Karpas-422 (cell line): ENCODE measurements around the gene HIPK2. TPM values are rescaled to one million over a fixed set of nuclear protein-coding genes. Genes with fewer than 3 reads are reported as not detected.

ENCODE experiments used
- DNase-seq: peaks from one replicate; pipeline ENCODE4 v3.0.0-alpha.2; 2015
- H2AFZ ChIP-seq: fragments of 200-600 bp; sonication (generic); 2 replicates; pipeline ENCODE4 v1.6.1; 2014; ENCODE audit warnings: antibody characterized with exemption, low read length, mixed read lengths
- H3K27ac ChIP-seq: fragments of 200-600 bp; sonication (generic); 2 replicates; pipeline ENCODE4 v1.5.1; 2014; ENCODE audit warnings: mild to moderate bottlenecking, low read length, moderate library complexity
- H3K27me3 ChIP-seq: fragments of 200-600 bp; sonication (generic); 2 replicates; pipeline ENCODE4 v1.6.1; 2014; ENCODE audit warnings: low read length, mixed read lengths
- H3K36me3 ChIP-seq: fragments of 200-600 bp; sonication (generic); 2 replicates; pipeline ENCODE4 v1.6.1; 2014; ENCODE audit warnings: low read length, mixed read lengths; ENCODE audit not compliant: insufficient read depth
- H3K4me1 ChIP-seq: fragments of 200-600 bp; sonication (generic); 2 replicates; pipeline ENCODE4 v1.6.1; 2014; ENCODE audit warnings: mild to moderate bottlenecking, low read length, mixed read lengths
- H3K4me2 ChIP-seq: fragments of 200-600 bp; sonication (generic); 2 replicates; pipeline ENCODE4 v1.6.1; 2014; ENCODE audit warnings: low read length, low read depth, mild to moderate bottlenecking; ENCODE audit not compliant: poor library complexity, severe bottlenecking
- H3K4me3 ChIP-seq: fragments of 200-600 bp; sonication (generic); 2 replicates; pipeline ENCODE4 v1.5.1; 2014; ENCODE audit warnings: mild to moderate bottlenecking, antibody characterized with exemption, low read length, mixed read lengths
- H3K79me2 ChIP-seq: fragments of 200-600 bp; sonication (generic); 2 replicates; pipeline ENCODE4 v1.6.1; 2014; ENCODE audit warnings: mild to moderate bottlenecking, low read length, mixed read lengths
- H3K9ac ChIP-seq: fragments of 200-600 bp; sonication (generic); 2 replicates; pipeline ENCODE4 v1.6.0; 2014; ENCODE audit warnings: low read length
- H3K9me2 ChIP-seq: fragments of 200-600 bp; sonication (generic), shearing (Covaris generic); replicated peaks from 2 replicates; pipeline ENCODE4 v1.6.0; 2014; ENCODE audit warnings: mild to moderate bottlenecking, low read length, moderate library complexity; ENCODE audit not compliant: insufficient read depth
- H3K9me3 ChIP-seq: fragments of 300-700, 200-600 bp; sonication (generic); 2 replicates; pipeline ENCODE4 v1.6.1; 2014; ENCODE audit warnings: low read length, mixed read lengths
- H4K20me1 ChIP-seq: fragments of 200-600 bp; sonication (generic); 2 replicates; pipeline ENCODE4 v1.6.1; 2014; ENCODE audit warnings: mild to moderate bottlenecking, antibody characterized with exemption, low read length, low read depth; ENCODE audit not compliant: insufficient read depth
- total RNA-seq: library from RNA; depleted of rRNA; stranded (reverse); fragments of >200 nt; shearing (Covaris generic); gene quantifications from 2 replicates; pipeline ENCODE4 v1.2.3, GENCODE V29; 2014; ENCODE audit warnings: low replicate concordance

HIPK2 gene
- total RNA-seq, 1 experiment from 2014 or later: not detected

- Histone ChIP-seq H3K4me3 (no peak overlapping the region), H3K27ac (no peak overlapping the region), H3K79me2 (no peaks in the 10 kb centered on the region), H3K9me3 (no peaks in the 10 kb centered on the region), H3K9ac (no peak overlapping the region), H3K36me3 (no peaks in the 10 kb centered on the region), H3K4me1 (no peaks in the 10 kb centered on the region), H2AFZ (no peak overlapping the region), H4K20me1 (no peaks in the 10 kb centered on the region), H3K27me3 (no peaks in the 10 kb centered on the region), H3K9me2 (no peaks in the 10 kb centered on the region), H3K4me2 (no peak overlapping the region)
- no peak for DNase-seq
Measured at GRCh38 chr7:139720186-139720585, 57.6 kb downstream of the HIPK2 start.

GRCh38 chr7:139718859-139719258 is 58.9 kb downstream of the HIPK2 start:
- Histone ChIP-seq H3K36me3 (no peaks in the 10 kb centered on the region), H3K9ac (no peak overlapping the region), H3K27me3 (no peaks in the 10 kb centered on the region), H3K9me3 (no peaks in the 10 kb centered on the region), H3K27ac (no peak overlapping the region), H3K79me2 (no peaks in the 10 kb centered on the region), H3K4me2 (no peak overlapping the region), H3K9me2 (no peaks in the 10 kb centered on the region), H3K4me1 (peaks cover 6% of the 10 kb centered on the region; the same call in 1 of the 2 replicates), H4K20me1 (no peaks in the 10 kb centered on the region), H3K4me3 (no peak overlapping the region), H2AFZ (no peak overlapping the region)
- no peak for DNase-seq

GRCh38 chr7:139718141-139718540 is 59.7 kb downstream of the HIPK2 start:
- Histone ChIP-seq H3K9ac (no peak overlapping the region), H3K4me2 (no peak overlapping the region), H3K27me3 (no peaks in the 10 kb centered on the region), H3K79me2 (no peaks in the 10 kb centered on the region), H3K4me1 (peaks cover 6% of the 10 kb centered on the region; the same call in 1 of the 2 replicates), H3K36me3 (no peaks in the 10 kb centered on the region), H3K27ac (no peak overlapping the region), H2AFZ (no peak overlapping the region), H3K4me3 (no peak overlapping the region), H4K20me1 (no peaks in the 10 kb centered on the region), H3K9me2 (no peaks in the 10 kb centered on the region), H3K9me3 (no peaks in the 10 kb centered on the region)
- DNase-seq: no peak

DNA sequence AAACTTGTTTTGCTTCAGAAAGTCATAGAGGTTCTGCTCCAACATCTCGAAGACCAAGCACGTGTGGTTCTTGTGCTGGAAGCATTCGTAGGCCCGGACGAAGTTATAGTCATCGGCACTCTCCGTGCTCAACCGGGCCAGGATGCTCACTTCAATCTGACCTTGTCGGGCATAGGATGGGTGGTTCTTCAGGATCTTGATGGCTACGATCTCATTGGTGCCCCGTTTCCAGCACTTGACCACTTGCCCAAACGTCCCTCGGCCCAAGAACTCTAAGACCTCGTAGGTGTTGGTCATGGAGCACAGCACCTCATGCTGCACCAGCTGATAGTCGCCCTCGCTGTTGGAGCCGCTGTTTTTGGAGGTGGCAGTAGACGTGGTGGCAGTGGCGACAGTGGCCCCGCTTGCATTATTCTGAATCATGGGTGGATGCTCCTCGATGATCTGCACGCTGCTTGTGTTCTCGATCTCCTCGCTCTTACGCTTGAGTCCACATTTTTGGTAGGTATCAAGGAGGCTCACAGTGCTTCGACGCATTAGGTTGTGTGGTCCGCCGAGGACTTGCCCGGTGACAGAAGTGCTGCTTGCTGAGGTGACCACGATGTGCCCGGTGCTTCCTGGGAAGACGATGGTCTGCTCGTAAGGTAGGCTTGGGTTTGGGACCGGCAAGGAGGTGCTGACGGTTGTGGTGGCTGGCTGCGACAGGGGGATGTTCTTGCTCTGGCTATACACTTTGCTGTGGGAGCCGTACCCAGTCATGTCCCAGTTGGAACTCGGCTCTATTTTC is 61.4 kb downstream of the HIPK2 start:
- Histone ChIP-seq H3K79me2 (no peaks in the 10 kb centered on the region), H3K27ac (no peak overlapping the region), H3K36me3 (no peaks in the 10 kb centered on the region)

DNA sequence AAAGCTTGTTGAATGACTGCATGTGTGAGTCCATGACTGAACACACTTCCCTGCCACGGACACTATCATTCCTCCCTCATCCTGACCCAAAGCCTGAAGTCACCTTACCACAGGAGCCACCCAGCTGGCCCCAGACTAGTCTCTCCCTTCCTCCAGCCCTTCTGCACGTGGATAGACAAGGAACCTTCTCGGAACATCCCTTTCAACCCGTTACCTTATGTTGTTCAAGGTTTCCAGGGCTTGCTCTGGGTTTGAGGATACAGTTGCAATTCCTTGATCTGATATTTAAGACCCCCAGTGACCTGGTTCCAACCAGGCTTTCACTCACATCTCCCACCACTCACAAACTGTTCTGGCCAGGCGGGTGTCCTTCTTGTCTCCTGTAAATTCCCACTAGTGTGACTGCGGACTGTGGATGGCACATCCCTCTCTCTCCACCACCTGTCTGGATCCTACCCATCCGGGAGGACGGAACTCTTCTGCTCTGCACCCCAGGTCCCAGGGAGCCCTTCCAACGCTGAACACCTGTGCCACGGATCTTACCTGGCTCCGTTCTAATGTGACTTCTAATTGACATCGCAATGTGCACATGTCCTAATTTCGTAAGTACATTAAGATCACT is 62.5 kb downstream of the HIPK2 start:
- no peaks in the 10 kb centered on the region for H3K27me3 ChIP-seq
- no peak overlapping the region for H3K4me3 ChIP-seq
- H3K4me1 ChIP-seq: peaks cover 6% of the 10 kb centered on the region; the same call in 1 of the 2 replicates
- no peak overlapping the region for H2AFZ ChIP-seq
- no peak overlapping the region for H3K27ac ChIP-seq
- H3K4me2 ChIP-seq: no peak overlapping the region
- no peak for DNase-seq
- no peaks in the 10 kb centered on the region for H4K20me1 ChIP-seq
- H3K36me3 ChIP-seq: no peaks in the 10 kb centered on the region
- no peaks in the 10 kb centered on the region for H3K79me2 ChIP-seq
- no peaks in the 10 kb centered on the region for H3K9me3 ChIP-seq
- no peaks in the 10 kb centered on the region for H3K9me2 ChIP-seq
- H3K9ac ChIP-seq: no peak overlapping the region

More for the DNA sequence above, 61.4 kb downstream of the HIPK2 start:
- no peaks in the 10 kb centered on the region for H3K9me2 ChIP-seq
- H3K9me3 ChIP-seq: no peaks in the 10 kb centered on the region
- peaks cover 6% of the 10 kb centered on the region; the same call in 1 of the 2 replicates for H3K4me1 ChIP-seq
- no peak overlapping the region for H2AFZ ChIP-seq
- DNase-seq: no peak
- H3K4me2 ChIP-seq: no peak overlapping the region
- no peaks in the 10 kb centered on the region for H4K20me1 ChIP-seq
- H3K4me3 ChIP-seq: no peak overlapping the region
- no peak overlapping the region for H3K9ac ChIP-seq
- no peaks in the 10 kb centered on the region for H3K27me3 ChIP-seq

DNA sequence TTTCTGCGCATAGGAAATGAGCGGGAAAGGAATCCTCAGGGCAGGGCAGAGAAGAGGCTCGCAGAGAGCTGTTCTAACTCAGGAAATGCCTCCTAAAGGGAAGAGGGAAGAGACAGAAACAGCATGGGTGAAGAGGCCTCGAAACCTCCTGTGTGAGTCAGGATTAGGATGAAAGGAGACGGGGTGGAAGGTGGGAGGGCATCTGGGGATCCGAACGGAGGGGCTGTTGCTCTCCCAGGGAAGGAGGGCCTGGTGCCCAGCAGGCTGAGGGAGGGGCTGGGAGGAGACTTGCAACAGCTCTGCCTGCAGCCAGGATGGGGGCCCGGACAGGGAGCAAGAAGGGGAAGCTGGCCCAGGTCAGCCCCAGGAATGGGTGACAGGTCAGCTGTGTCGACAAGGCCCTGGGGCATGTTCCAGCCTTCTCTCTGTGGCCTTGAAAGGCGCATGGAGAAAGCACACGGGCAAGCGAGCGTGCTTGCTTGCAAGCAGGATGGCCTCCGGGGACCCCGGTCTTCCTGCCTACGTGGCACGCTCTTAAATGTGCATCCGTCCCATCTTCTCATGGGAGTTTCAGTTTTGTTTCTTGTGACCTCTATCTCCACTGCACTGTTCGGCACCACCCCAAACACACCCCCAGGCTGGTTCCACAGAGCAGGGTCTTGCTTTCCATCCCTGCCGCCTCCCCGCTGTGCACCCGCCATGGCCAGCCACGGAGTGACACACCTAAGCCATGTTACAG is 63.5 kb downstream of the HIPK2 start:
- peaks cover 6% of the 10 kb centered on the region; the same call in 1 of the 2 replicates for H3K4me1 ChIP-seq
- H3K9me3 ChIP-seq: no peaks in the 10 kb centered on the region
- no peaks in the 10 kb centered on the region for H3K79me2 ChIP-seq
- 0 out of 2 replicates have a peak, but pooled peaks cover 2% of the 10 kb centered on the region for H3K27me3 ChIP-seq
- peak overlapping the region; percentile 24; the same call in 1 of the 2 replicates for H3K9ac ChIP-seq
- H4K20me1 ChIP-seq: no peaks in the 10 kb centered on the region
- no peak overlapping the region for H3K4me3 ChIP-seq
- H2AFZ ChIP-seq: peak overlapping the region; percentile 28; the same call in 1 of the 2 replicates
- no peaks in the 10 kb centered on the region for H3K36me3 ChIP-seq
- no peak overlapping the region for H3K4me2 ChIP-seq
- no peaks in the 10 kb centered on the region for H3K9me2 ChIP-seq
- H3K27ac ChIP-seq: no peak overlapping the region
- DNase-seq: no peak

DNA sequence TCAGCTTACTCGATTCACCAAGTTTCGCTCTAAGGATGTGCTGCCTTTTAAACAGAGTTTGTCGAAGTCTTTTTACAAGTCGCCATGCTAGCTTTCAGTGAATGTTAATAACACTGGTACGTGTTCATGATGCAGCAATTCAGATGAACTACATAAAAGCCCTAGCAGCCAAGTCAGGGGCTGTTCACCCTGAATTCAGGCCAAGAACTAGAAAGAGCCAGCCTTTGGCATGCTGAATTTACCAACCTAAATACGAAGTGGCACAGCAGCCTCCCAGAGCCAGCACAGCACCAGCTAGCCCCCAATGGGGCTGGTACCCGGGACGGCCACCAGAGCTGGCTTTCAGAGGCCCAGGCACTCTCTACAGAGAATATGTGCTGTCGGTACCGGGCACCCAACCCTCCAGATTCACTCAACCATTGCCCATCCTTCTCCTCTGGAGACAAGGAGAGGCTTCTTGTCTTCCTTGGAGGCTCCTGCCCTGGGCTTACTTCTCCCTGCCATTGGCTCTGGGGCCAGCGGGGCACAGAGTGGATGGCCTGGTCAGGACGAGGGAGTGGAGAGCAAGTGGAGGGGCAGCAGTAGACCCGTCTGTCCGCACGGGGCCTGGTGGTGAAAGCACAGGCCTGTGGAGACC is 64.2 kb downstream of the HIPK2 start:
- Histone ChIP-seq H3K4me2 (no peak overlapping the region), H3K36me3 (no peaks in the 10 kb centered on the region), H3K27me3 (0 out of 2 replicates have a peak, but pooled peaks cover 2% of the 10 kb centered on the region), H3K4me3 (no peak overlapping the region), H3K27ac (no peak overlapping the region), H3K9me3 (no peaks in the 10 kb centered on the region), H4K20me1 (no peaks in the 10 kb centered on the region), H3K4me1 (peaks cover 8% of the 10 kb centered on the region), H3K9ac (no peak overlapping the region), H3K79me2 (no peaks in the 10 kb centered on the region), H3K9me2 (no peaks in the 10 kb centered on the region), H2AFZ (no peak overlapping the region)
- no peak for DNase-seq
